Fibroblast of skin of scalp (primary cell): Measurements from ENCODE around the gene HDAC4.

ENCODE experiments used
- DNase-seq: peaks from one replicate; pipeline ENCODE4 v3.0.0-alpha.2; 2013

Gene HDAC4

DNA sequence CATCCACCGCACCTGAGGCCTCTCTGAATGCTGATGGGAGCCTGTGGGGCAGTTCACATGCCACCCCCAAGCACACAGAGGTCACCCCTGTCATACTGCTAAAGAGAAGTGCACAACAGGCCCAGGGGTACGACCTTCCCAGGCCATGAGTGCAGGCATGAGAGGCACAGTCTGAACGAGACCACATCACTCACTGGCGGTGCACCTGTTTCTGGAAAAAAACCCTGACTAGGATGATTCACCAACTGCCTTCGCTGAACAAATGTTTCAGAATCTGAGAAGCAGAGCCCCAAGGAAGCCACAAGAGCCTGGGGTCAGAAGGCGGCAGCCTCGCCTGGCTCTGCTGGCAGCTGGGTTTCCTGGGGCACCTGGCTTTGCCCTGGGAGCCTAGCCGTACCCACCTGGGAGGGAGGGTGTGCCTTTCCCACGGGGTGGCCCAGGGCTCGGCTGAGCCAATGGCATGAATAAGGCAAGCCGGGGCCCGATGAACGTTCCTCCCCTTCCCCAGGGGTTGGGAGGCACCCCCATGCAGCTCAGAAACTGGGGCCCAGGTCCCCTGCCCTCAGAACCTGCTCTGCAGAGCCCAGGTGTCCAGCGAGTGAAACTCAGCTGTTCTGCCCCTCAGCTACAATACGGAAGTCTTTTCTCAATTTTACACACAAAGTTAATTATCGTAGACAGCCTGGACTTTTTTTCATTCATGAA is 73.8 kb downstream of the HDAC4 start:
- no peak for DNase-seq

DNA sequence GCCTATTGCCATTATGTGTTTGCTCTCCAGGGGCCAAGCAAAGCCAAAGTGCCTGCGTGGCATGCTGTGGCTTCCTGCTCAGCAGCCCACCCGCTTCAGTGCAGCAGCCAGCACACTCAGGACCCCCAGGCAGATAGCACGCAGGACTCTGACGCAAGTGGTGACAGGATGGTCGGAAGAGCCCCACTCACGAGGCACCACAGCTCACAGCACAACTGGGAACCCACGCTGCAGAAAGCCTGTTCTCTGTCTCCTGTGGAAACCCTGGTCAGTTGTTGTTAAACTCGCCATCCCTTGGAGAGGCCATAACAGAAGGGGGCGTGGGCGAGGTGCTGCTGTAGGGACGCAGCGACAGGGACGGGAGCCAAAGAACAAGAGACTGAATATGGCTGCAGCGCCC is 76.4 kb downstream of the HDAC4 start:
- no peak for DNase-seq

GRCh38 chr2:239323447-239323846 is 77.4 kb downstream of the HDAC4 start:
- DNase-seq: no peak

DNA sequence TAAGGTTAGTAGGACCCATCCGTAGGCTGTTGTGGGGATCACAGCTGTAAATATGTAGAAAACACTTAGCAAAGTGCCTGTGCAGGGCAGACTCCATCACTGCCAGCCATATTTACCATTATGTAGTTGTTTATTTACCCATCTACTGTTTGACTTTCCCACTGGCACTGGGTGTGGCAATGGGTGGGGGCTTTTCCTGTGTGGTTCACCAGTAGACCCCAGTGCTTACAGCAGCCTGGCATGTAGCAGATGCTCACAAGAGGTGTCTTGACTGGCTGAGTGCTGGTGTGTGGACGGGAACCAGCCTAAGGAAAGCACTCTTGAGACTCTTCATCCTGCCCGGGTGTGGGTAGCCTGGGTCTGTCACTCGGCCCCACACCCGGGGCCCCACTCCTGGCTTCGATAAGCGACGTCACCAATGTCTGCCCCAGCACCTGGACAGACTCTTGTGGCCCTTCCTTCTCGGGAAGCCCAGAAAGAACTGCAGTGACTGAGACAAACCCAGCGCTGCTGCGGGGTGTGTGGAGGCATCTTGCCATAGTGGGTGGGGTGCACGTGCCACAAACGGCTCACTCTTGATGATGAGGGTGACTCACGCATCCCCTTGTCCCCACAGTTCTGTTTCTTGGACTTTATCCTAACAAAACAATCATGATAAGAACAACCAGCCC is 78.3 kb downstream of the HDAC4 start:
- DNase-seq: peak; percentile 35

GRCh38 chr2:239321596-239322415 is 79.0 kb downstream of the HDAC4 start:
- no peak for DNase-seq

DNA sequence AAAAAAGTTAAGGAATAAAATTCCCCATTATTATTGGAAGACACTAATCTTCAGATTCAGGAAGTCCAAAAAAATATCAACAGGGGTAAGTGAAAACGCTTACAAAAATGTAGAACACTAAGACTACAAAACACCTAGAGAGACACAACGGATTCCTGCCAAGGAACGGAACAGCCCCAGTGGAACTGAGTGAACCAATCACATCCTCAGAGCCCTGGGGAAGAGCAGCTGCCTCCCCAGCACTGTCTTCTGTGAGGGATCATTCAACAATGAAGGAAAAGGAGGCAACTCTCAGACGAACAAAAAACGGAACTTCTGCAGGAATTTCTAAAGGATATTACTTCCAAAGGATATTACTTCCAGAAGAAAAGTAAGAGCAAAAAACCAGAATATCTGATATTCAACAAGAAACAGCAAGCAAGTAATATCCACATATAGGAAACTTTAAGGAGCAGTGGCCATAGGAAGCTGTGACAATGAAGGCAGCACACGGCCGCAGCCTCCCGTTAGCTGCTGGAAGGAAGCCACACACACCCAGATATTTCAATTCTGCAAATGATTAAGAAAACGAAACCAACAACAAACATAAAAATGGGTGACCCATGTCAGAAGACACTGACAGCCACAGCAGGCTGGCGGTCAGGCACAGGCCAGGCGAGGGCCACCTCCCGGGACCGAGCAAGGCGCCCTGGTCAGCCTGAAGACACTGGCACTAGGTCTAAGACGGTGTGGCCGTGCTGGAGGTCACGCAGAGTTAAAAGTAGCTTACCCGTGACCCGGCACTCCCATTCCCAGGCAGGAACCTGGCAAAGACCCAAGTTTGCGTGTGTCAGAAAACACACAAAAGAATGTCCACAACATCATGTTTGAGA is 81.8 kb downstream of the HDAC4 start:
- DNase-seq: peak; percentile 44

- DNase-seq: no peak
These were observed 82.6 kb downstream of the HDAC4 start for GRCh38 chr2:239318151-239318611.

- peak; percentile 12 for DNase-seq
These were observed 84.0 kb downstream of the HDAC4 start for GRCh38 chr2:239316562-239317465.

- DNase-seq: no peak
These were observed 85.5 kb downstream of the HDAC4 start for GRCh38 chr2:239315308-239315707.

DNA sequence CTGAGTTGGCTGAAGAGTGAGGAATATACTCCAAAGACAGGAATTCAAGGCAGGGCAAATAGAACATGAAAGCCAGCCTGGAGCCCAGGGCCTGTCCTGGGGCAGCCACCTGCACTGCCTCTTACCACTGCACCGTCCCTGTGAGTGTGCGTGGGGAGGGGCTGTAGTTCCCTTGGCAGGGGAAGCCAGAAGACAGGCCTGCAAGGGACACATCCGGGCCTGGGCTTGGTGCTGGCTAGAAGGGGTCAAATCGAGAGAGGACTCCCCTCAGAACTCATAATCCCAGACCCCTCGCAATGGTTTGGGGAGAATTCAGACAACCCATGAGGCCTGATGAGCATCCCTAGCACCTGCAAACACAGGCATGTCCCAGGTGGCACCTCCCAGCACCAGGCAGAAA is 87.0 kb downstream of the HDAC4 start:
- DNase-seq: no peak

DNA sequence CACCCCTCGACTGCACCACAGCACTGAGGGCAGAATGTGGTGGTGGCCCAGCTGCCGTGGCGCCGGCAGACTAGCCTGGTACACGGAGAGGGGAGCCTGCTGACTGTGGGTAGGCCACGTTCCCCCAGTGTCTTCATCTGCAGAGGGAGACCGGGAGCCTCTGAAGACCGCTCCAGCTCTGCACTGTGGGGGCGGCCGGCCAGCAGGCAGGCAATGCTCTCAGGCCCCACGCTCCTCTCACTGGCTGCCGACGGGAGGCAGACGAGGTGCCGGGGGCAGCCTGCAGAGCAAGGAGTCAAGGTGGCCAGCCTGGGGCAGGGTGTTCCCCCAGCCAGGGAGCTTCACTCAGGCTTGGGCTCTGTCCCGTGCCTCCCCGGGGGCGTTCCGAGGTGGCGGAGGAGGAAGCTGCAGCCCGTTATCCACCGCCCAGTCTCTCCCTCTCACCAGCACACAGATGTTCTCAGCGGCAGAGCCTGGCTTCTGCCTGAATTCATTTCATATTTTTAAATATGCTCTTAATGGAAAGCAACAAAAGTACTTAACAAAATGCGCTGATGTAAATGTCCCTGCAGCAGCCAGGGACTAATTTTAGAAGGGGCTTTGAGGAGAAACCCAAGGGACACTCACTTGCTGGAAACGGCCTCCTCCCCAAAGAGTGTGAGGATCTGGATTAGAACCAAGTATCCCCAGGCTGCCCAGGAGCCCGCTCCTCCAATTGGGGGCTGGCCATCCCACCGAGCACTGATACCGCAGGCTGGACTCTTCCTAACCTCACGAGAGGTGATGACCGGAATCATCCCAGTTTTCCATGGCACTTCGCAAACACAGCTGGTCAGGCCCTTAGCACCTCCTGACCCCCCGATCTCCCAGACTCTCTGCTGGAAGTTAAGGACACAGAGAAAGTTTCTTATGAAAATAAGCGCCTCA is 87.8 kb downstream of the HDAC4 start:
- no peak for DNase-seq

DNA sequence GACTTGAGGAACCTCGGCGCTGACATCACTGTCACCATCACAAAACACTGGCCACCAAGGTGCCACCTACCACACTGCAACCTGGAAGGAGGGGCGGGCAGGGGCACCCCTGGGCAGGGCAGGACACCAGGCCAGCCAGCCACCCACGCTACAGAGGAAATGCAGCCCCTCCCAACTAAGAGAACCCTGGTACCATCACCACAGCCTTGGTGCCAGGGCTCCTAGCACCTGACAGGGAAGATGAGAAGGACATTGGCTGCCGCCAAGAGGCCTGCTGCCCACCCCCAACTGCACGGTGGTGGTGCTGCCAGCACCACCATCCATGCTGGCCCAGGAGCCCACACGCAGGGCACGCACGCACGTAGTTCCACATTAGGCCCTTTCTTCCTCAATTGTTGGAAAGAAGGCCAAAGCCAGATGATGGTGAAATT is 88.7 kb downstream of the HDAC4 start:
- no peak for DNase-seq

- DNase-seq: no peak
These were observed 89.4 kb downstream of the HDAC4 start for GRCh38 chr2:239311132-239312040.

GRCh38 chr2:239310401-239311061 is 90.3 kb downstream of the HDAC4 start:
- DNase-seq: no peak

DNA sequence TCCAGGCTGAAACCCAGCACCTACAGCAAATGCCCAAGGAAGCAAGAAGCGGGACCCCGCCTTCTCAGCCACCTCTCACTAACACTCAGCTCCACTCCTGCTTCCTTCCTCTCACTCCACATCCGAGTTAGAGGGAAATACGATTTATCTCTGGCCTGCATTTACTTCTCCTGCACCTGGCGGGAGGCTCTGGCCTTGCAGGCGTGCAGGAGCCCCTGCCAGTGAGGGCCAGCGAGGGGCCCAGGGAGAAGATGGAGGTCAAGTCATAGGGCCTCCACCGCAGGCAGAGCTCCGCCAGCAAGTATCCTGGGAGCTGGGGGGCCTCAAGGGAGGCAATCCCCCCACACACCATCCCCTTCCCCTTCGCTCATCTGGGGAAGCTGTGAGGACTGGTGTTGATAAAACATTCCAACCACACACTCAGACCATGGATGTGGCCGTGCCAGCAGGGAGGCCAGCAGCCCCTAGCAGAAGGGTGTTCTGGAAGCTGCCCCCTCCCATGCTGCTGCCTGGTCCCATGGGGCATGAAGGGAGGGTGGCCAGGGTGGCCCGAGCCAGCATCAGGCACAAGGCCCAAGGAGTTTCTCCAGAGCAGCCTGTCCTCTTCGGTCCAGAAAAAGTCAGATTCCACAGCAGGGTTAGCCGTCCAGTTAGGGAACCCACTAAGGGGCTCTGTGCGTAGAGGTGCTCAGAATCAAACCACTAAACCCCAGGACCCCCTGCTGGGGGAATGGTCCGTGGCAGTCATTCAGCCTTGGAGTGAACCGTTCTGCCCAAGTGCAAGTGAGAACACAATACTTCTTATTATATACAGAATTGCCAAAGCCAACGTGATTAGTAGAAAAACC is 91.2 kb downstream of the HDAC4 start:
- no peak for DNase-seq

DNA sequence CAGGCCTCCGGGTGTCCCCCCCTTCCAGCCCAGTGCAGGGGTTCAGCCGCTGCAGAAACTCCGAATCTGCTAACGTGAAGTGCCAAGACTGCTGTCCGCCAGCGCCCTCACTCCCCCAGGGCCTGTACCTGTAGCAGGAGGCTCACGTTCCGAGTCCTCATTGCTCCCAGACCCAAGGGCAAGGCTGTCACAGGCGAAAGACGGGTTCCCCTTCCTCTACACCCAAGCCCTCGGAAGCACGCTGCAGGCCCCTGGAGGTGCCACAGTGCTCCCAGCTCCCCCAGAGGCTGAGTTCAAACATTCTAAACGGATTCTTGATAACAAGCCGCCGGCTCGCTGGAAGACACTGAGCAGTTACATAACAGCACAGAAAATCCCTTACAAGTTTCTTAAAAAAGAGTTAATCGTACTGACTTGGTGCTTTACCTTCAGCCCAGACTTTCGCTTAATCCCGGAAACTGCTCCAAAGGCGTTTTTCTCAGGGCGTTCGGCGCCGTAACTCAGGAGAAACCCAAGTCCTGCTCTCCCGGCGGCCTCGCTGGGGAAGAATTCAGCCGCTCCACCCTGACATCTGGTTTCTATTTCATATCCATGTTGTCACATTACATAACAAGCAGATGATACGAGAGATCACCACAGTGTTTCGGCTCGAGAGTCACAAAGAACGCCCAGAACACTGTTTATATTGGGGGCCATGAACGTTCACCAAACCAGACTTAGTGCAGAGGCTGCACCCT is 92.0 kb downstream of the HDAC4 start:
- peak; percentile 79 for DNase-seq
